C4-2B (cell line): Measurements from ENCODE around the gene ZNF622.

Experiments
- ZFX ChIP-seq: fragments of 450-650 bp; IDR thresholded peaks from 2 replicates; pipeline ENCODE4 v1.6.1; 2017
- TF ChIP-seq, protein P1 (sequence below): fragments of 450-650 bp; conservative IDR thresholded peaks from 2 replicates; pipeline ENCODE4 v1.5.1; 2017; ENCODE audit warnings: mild to moderate bottlenecking

DNA sequence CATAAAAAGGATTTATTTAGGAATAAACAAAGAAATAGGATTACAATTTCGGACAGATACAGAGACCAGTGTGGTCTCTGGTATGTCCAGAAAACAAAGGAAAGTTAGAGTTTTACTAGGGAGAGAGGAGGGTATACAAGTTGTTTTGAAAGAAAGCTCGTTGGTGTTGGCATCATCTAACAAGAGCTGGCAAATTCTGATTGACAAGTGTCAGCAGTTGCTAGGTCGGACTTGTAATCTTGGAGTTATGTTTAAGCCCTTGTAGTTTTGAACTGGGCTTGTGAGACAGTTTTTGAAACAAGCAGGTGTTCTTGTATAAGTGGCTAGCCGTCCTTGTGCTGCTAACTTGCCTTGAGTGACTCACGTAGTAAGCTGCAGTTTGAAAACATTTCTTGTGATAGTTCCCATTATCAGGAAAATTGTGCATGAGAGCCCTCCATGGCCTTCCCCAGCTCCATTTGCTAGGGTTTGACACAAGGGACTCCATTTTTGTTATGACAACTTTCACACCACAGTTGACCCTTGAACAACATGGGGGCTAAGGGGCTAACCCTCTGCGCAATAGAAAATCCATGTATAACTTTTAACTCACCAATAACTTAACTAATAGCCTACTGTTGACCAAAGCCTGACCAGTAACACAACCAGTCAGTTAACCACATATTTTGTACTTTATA, 48.1 kb downstream of the ZNF622 start:
- TF ChIP-seq, protein P1, sequence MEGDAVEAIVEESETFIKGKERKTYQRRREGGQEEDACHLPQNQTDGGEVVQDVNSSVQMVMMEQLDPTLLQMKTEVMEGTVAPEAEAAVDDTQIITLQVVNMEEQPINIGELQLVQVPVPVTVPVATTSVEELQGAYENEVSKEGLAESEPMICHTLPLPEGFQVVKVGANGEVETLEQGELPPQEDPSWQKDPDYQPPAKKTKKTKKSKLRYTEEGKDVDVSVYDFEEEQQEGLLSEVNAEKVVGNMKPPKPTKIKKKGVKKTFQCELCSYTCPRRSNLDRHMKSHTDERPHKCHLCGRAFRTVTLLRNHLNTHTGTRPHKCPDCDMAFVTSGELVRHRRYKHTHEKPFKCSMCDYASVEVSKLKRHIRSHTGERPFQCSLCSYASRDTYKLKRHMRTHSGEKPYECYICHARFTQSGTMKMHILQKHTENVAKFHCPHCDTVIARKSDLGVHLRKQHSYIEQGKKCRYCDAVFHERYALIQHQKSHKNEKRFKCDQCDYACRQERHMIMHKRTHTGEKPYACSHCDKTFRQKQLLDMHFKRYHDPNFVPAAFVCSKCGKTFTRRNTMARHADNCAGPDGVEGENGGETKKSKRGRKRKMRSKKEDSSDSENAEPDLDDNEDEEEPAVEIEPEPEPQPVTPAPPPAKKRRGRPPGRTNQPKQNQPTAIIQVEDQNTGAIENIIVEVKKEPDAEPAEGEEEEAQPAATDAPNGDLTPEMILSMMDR = no peak
- no peak for TF ChIP-seq ZFX
